ENCODE results near the gene SPDYE2B. TPM values are rescaled to one million over a fixed set of nuclear protein-coding genes. Genes with fewer than 3 reads are reported as not detected.

Gene SPDYE2B
- polyA plus RNA-seq, 3 donors from 2014 or later = not detected

Other genes starting within 250 kb of the SPDYE2B start
- gene ORAI2, start 216.7 kb upstream of the SPDYE2B start, polyA plus RNA-seq = 100 to 1,000 TPM in 1 of 3 donors, 10 to 100 TPM in 2; 73.5 to 125 (median 80.6) TPM
- 10 to 100 TPM; 16.2 to 25.8 (median 18.5) TPM for gene ALKBH4, start 185.5 kb upstream of the SPDYE2B start, polyA plus RNA-seq
- 10 to 100 TPM; 13.5 to 22.8 (median 21.5) TPM for gene LRWD1, start 185.3 kb upstream of the SPDYE2B start, polyA plus RNA-seq
- 100 to 1,000 TPM; 103 to 115 (median 115) TPM for gene POLR2J, start 171.4 kb upstream of the SPDYE2B start, polyA plus RNA-seq
- 1 to 10 TPM; 1.8 to 2.7 (median 2.1) TPM for gene RASA4B, start 132.5 kb upstream of the SPDYE2B start, polyA plus RNA-seq
- 1 to 10 TPM in 2 of 3 donors, under 1 TPM in 1; 0.81 to 5.2 (median 2.5) TPM for gene UPK3BL2, start 106.6 kb upstream of the SPDYE2B start, polyA plus RNA-seq
- gene SPDYE2, start 99.1 kb upstream of the SPDYE2B start, polyA plus RNA-seq = under 1 TPM in 2 of 3 donors, not detected in 1; 0.22 to 0.86 TPM
- gene POLR2J3, start 77.7 kb upstream of the SPDYE2B start, polyA plus RNA-seq = 10 to 100 TPM; 13.5 to 44.4 (median 29.4) TPM
- gene RASA4, start 33.6 kb upstream of the SPDYE2B start, polyA plus RNA-seq = 1 to 10 TPM; 3.2 to 6.1 (median 5.0) TPM
- 10 to 100 TPM; 15.8 to 38.2 (median 30.9) TPM for gene UPK3BL1, start 7.5 kb upstream of the SPDYE2B start, polyA plus RNA-seq
- gene POLR2J2, start 21.3 kb downstream of the SPDYE2B start, polyA plus RNA-seq = 1 to 10 TPM in 2 of 3 donors, under 1 TPM in 1; 0.95 to 9.8 (median 3.7) TPM
- gene FAM185A, start 98.7 kb downstream of the SPDYE2B start, polyA plus RNA-seq = 10 to 100 TPM in 1 of 3 donors, 1 to 10 TPM in 2; 8.2 to 11.6 (median 8.3) TPM